HG03521 (cell line): ENCODE results near the gene GPN2.
"Not testable (repeated sequence)": the region's sequence is repeated elsewhere in the genome, so short reads cannot be mapped to it uniquely, and the experiment has no call there.

ENCODE experiments used
- ATAC-seq: cut with Tn5 transposase; IDR thresholded peaks from one replicate; pipeline ENCODE4 v1.9.1; 2021; ENCODE audit warnings: mild to moderate bottlenecking, moderate library complexity; ENCODE audit not compliant: unreplicated experiment

Gene GPN2

DNA sequence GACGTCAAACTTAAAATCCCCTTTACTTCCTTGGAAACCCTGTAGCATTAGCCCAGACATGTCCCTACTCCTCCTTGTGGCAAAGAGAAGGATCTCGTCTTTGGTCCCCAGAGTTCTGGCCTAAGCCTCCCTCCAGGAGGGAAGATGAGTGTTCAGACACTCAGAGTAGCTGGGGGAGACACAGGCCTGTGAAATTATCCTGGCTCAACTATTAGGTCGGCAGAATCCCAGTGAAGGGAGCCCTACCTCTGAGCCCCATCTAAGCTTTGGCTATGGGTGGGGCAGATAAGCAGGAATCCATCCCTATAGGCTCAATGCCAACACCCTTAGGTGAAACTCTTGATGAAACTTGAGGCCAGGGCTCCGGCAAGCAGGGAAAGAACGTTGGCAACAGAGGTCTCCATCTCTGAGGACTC is 28.8 kb downstream of the GPN2 start:
- no peak for ATAC-seq

- ATAC-seq, result no peak
Measured at GRCh38 chr1:26858891-26859640, 31.0 kb downstream of the GPN2 start.

DNA sequence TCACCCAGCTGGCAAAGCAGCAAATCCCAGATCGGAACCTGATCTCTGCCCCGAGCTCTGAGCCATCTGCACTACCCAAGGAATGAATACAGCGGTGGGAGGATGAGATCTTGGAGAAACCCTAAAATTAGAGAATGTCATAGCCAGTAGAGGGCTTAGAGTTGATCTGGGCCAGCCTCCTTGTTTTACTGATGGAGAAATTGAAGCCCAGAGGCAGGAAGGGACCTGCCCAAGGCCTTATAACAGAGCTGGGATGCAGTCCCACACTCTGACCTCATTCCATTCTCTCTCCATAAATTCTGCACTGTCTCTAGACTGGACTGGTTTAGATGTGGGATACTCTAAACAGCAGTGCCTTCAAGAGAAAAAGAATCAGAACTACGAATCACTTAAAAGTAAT is 31.9 kb downstream of the GPN2 start:
- no peak for ATAC-seq

DNA sequence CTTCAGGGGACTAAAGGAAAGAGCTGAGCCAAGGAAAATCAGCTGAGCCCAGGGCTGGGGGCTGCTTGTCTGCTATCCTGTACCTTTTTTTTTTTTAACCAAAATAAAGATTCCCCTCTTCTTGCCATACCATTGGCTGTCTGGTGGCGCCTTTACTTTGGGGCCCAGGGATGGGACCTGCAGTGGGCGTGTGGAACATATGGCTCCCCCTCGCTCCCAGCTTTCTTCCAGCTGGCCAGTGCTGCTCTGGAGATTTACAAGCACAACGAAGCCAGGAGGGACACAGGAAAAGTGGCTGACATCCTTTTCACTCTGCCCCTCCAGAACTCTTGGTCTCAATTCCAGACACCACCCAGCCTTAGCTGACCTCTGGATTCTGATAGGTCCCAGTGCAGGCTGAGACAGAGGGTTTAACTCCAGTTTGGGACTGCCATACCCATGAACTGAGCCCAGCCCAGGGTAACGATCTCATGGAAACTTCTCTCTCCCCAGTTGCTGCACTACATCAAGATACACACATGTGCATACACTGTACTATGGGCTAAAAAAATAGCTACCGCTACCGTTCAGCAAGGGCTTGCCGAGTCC is 32.5 kb downstream of the GPN2 start:
- ATAC-seq, result no peak

GRCh38 chr1:26856604-26857469 is 33.2 kb downstream of the GPN2 start:
- no peak for ATAC-seq

DNA sequence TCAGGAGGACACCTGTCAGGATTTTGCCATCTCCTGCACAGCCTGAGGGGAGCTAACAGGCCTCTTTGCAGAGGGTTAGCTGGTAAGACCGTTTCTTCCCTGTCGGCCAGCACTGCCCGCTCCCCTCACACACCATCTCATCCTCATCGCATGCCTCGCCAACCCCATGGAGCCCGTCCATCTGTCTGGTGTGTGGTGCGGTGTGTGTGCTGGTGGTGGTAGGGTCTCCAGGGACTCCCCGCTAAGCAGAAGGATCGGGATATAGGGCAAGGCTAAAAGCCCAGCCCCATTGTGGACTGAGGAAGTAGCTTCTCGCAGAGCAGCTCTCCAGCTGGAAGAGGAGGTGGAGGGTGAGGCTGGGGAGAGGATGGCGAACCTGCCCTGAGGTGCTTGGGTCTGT is 33.9 kb downstream of the GPN2 start:
- ATAC-seq, result no peak

DNA sequence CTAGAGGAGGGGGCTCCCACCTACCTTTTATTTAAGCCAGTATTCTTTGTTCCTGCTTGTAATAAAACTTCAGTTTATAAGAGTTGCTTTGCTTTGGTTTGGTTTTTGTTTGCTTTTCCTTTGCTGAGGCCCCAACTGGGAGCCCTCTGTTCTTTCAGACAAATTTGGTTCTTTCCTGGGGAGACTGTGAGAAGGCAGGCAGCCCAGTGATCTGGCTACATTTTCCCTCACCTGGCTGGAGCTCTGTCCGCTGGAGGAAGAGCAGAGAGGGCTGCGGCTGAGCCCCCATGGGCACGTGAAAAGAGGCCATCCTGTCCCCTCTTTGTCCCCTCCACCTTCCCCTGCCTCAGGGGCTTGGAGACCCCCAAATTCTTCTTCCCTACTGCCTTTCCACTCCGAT is 34.4 kb downstream of the GPN2 start:
- no peak for ATAC-seq

GRCh38 chr1:26854906-26855305 is 35.2 kb downstream of the GPN2 start:
- ATAC-seq, result no peak

- no peak for ATAC-seq
Measured at GRCh38 chr1:26853600-26853999, 36.5 kb downstream of the GPN2 start.

- no peak for ATAC-seq
Measured at GRCh38 chr1:26853156-26853555, 36.9 kb downstream of the GPN2 start.

DNA sequence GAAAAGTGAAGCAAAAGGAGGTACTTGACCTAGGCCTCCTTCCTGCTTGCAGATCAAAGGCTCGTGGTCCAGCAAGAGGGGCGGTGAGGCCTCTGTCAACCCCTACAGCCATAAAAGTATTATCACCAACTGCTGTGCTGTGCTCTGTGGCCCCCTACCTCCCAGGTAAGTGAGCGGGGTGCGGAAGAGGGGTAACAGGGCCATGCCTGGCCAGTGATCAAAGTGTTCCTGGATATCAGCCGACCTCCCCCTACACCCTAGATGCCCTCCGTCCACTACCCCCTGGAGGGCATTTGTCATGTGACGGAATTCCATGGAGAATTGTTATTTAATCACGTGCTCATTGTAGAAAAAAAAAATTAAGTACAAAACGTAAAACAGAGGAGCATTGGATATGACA is 37.4 kb downstream of the GPN2 start:
- ATAC-seq, result no peak

DNA sequence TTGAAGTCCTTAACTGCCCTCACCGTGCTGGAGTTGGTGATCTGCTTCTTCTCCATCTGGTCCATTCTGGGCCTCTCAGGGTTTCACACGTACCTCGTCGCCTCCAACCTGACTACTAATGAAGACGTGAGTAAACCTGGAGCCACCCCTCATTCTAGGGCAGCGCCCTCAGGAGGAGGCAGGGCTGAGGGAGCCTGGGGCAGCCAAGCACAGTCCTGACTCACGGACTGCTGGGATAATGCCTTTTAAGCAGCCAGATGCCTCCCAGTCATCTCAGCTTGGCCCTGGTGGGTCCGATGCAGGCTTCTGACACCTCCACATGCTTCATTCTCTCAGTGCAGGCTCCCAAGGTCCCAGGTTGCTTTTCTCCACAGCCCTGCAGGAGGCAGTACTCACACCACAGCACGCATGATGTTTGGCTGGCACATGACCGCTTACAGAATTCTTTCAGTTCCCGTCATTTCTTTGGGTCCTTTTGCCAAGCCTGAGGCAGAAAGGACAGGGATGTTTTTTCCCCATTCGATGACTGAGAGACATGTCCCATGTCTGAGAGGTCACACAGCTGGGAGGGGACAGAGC is 38.9 kb downstream of the GPN2 start:
- no peak for ATAC-seq

DNA sequence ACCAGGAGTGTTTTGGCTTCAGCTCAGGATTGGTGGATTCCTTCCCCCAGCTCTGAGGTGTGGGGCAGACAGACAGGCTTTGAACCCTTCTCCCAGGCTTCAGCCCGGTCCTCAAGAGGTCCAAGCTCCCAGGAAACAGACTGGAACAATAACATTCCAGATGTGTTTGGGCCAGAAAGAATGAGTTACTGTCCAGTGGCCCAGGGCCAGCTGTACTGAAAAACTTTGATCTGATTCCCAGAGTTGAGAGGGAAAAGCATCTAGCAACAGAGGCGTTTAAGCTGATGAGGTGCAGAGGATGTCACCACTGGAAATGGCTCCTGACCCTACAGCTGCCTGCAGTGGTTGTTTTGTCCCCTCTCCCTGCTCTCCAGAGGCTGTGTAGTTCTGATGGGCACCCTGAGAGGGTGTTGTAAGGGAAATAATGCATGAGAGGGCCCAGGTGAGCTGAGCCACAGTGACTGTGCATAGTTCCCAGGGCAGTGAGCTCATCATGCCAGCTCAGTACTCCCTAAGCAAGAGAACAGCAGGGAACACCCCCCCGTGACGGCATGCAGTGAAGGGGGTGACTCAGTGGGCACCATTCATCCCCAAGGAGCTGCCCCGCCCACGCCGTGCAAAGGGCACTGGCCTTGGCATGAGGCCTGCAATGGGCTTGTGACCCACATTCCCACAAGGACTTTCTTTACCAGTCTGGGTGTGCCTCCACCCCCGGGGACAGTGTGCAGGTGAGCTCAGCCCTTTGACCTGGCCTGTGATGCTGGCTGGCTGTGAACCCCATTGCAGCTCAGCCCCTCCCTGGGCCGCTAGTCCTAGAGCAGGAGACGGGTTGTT is 40.9 kb downstream of the GPN2 start:
- no peak for ATAC-seq

DNA sequence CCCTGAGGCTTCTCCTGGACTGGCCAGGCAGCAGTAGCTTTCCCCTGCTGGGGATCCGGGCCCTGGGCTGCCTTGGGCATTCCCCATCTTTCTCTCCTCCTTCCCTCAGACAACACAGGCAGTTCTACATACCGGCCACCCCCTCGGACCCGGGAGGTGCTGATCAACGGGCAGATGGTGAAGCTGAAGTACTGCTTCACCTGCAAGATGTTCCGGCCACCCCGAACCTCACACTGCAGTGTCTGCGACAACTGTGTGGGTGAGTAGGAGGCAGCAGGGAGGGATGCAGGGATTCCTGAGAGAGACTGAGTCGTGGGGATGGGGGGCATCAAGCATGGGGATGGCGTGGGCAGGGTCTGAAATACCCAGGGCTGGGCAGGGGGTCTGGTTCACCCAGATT is 41.6 kb downstream of the GPN2 start:
- no peak for ATAC-seq

GRCh38 chr1:26847826-26848225 is 42.3 kb downstream of the GPN2 start:
- ATAC-seq, result not testable (repeated sequence)

DNA sequence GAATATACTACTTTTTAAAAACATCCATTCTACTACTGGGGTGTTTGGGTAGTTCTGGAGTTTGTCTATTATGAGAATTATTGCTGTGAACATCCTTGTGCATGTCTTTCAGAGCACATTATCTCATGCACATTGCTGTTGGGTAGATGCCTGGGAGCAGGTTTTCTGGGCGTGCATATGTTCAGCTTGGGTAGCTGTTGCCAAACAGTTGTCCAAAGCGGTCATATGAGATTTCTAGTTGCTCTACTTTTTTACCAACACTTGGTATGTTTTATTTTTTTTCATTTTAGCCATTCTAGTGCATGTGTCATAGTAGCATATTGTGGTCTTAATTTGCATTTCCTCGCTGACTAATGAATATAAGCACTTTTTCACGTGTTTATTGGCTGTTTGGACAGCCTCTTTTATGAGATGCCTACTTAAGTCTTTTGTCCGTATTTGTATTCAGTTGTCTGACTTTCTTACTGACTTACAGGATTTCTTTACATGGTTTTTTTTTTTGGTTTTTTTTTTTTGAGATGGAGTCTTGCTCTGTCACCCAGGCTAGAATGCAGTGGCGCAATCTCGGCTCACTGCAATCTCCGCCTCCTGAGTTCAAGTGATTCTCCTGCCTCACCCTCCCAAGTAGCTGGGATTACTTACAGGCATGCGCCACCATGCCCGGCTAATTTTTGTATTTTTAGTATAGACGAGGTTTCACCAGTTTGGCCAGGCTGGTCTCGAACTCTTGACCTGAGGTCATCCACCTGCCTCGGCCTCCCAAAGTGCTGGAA is 45.5 kb downstream of the GPN2 start:
- no peak for ATAC-seq

- ATAC-seq, result no peak
Measured at GRCh38 chr1:26839779-26840178, 50.3 kb downstream of the GPN2 start.

GRCh38 chr1:26839339-26839722 is 50.8 kb downstream of the GPN2 start:
- ATAC-seq, result no peak

DNA sequence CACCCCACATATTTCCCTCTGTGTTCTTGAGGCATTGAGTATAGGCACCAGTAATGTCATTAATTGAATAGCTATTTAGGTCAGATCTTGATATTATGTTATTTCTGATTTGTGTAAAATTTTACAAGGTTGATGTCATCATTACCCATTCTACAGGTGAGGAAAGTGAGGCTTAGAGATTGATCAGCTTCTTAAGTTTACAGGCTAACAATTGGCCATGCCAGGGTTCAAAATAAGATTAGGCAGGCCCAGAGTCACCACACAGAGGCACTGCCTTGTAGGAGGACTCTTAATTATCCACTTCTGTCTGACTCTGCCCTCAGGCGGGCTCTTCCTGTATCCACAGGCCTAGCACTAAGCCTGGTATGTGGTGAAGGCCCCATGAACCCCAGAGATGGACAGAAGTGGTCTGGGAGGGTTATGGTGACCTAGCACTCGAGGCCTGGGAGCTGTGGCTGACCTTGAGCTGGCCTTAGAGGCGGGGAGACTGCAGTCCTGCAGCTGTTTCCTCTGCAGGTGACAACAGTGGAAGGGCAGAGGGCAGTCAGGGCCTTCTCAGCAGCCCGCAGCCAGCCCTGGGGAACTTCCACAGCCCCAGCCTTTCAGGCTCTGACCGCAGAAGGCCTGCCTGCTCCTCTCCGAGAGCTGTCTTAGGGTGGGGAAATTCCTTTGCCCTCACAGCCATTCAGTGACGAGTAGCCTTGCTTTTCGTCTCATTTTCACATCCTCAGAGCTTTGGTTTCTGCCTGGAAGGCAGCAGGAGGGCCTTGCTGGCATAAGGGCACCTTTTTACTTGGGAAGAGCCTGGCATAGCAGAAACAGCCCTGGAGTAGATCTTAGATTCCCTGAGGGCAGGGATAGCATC is 51.4 kb downstream of the GPN2 start:
- ATAC-seq, result peak; percentile 79
